ENCODE measurements around the gene ROR2. TPM values are rescaled to one million over a fixed set of nuclear protein-coding genes. Genes with fewer than 3 reads are reported as not detected.

ROR2 gene
- total RNA-seq, 1 donor from 2014 or later = 3.8 TPM

DNA sequence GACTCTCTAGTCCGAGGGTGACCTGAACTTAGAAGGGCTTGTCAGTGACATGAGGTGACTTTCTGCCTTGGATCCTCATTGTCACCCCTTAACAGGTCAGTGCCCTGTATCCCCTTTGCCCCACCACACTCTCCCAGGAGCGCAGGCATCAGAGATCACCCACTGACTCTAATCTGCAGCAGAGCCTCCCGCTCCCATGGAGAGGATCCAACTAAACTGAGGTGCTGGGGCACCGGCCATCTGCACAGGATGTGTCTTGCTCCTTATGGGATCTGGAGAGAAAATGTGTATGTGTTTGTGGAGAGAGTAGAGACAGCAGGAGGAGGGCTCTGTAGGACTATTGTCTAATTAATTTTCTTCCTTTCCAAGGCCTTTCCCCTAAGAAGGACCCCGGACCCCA is 213.7 kb downstream of the ROR2 start:
- H3K27ac ChIP-seq = no peak overlapping the region
- H3K9me3 ChIP-seq = no peaks in the 10 kb centered on the region
- H3K4me1 ChIP-seq = no peaks in the 10 kb centered on the region
- no peak overlapping the region for H3K4me3 ChIP-seq
- intact Hi-C loops (cut with DNase I) = no loop called here
- TF ChIP-seq, protein P1, sequence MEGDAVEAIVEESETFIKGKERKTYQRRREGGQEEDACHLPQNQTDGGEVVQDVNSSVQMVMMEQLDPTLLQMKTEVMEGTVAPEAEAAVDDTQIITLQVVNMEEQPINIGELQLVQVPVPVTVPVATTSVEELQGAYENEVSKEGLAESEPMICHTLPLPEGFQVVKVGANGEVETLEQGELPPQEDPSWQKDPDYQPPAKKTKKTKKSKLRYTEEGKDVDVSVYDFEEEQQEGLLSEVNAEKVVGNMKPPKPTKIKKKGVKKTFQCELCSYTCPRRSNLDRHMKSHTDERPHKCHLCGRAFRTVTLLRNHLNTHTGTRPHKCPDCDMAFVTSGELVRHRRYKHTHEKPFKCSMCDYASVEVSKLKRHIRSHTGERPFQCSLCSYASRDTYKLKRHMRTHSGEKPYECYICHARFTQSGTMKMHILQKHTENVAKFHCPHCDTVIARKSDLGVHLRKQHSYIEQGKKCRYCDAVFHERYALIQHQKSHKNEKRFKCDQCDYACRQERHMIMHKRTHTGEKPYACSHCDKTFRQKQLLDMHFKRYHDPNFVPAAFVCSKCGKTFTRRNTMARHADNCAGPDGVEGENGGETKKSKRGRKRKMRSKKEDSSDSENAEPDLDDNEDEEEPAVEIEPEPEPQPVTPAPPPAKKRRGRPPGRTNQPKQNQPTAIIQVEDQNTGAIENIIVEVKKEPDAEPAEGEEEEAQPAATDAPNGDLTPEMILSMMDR (IDR thresholded peaks at IDR 0.05) = no peak
- H3K36me3 ChIP-seq = no peaks in the 10 kb centered on the region
- DNase-seq (no peak), ATAC-seq (no peak)
- peaks cover 5% of the 10 kb centered on the region for H3K27me3 ChIP-seq (ENCODE audit: low read depth)

DNA sequence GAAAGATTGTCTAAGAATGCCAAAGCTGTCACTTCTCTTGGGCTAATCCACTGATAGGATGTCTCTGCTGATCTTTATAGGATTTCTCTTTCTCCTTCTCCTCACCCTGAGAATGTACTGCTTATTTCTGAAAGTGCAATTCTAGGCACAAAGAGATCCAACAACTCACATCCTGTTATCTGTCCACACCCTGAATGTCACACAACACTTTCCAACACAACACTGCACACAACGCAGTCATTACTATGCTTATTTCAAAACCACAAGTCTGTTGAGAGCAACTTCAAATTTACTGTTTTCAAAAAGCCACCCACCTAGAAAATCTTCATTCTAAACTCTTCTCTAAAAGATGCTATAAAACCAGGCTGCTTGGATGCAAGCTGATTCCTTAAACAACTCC is 215.0 kb downstream of the ROR2 start:
- TF ChIP-seq, protein P1 (IDR thresholded peaks at IDR 0.05) = no peak
- Histone ChIP-seq H3K27ac (no peak overlapping the region), H3K27me3 (ENCODE audit: low read depth) (peaks cover 5% of the 10 kb centered on the region), H3K4me3 (no peak overlapping the region), H3K36me3 (no peaks in the 10 kb centered on the region), H3K4me1 (no peaks in the 10 kb centered on the region), H3K9me3 (no peaks in the 10 kb centered on the region)
- ATAC-seq (no peak), DNase-seq (no peak)
- intact Hi-C loops (cut with DNase I) = no loop called here

DNA sequence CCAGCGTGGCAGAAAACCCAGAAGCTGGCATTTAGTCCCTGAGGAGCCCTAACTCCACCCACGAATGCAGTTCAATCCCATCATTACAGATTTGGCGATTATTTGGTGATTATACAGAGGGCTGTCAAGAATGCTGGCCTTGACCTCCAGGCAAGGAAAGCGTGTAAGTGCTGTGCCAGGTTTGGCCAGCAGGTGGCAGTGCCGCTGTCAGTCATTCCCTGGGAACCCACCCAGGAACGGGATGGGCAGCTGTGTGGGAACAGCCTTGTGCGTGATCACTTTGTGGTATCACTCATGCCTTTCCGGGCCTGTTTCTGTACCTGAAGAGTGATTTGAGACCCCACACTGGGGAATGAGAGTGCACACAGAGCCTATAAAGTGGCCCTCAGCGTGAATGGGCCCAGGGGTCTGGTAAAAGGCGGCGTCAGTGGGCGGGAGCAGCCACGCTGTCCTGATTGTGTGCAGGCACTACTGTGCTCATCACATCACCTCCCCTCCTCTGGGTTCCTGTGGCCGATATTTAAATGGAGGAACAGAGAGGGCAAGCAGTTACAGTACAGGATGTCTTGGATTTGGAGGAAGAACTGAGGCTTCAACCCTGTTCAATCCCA is 215.6 kb downstream of the ROR2 start:
- no peaks in the 10 kb centered on the region for H3K4me1 ChIP-seq
- H3K27ac ChIP-seq = no peak overlapping the region
- DNase-seq = peak; percentile 73
- TF ChIP-seq, protein P1 (IDR thresholded peaks at IDR 0.05) = peak; percentile 99
- peak; percentile 71 to 72 for ATAC-seq
- no peaks in the 10 kb centered on the region for H3K36me3 ChIP-seq
- no peaks in the 10 kb centered on the region for H3K9me3 ChIP-seq
- intact Hi-C loops (cut with DNase I) = no loop called here
- H3K27me3 ChIP-seq (ENCODE audit: low read depth) = peaks cover 5% of the 10 kb centered on the region
- H3K4me3 ChIP-seq = no peak overlapping the region

DNA sequence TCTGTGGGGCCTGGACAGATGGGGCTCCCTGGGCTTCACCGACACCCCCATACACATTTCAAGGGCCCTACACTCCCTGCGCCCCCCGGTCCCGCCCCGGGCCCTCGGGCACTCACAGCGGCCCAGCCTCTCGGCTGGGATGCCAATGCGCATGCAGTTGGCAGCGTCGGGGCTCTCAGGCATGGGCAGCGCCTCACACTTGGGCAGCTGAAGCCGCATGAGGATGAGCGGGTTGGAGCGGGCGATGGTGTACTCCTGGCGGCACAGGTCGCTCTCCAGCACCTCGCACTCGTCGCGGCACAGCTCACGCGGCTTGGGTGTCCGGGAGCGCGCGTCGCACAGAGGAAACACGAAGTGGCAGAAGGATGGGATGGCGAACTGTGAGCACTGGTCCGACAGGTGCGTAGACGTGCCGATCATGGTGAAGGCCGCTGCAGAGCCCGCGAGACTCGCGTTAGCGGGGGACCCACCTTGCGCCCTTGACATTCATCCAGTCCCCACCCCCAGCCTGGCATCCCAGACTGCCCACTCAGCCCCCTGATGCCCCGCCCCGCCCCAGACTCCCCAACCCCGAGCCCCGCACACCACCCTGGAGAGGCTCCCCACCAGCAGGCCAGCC is 216.9 kb downstream of the ROR2 start:
- ATAC-seq = peak in 1 of 2 donors; percentile 5
- Histone ChIP-seq H3K27me3 (ENCODE audit: low read depth) (peaks cover 5% of the 10 kb centered on the region), H3K4me3 (no peak overlapping the region), H3K36me3 (no peaks in the 10 kb centered on the region), H3K9me3 (no peaks in the 10 kb centered on the region), H3K4me1 (no peaks in the 10 kb centered on the region), H3K27ac (no peak overlapping the region)
- DNase-seq = no peak
- TF ChIP-seq, protein P1 (IDR thresholded peaks at IDR 0.05) = no peak
- intact Hi-C loops (cut with DNase I) = no loop called here

DNA sequence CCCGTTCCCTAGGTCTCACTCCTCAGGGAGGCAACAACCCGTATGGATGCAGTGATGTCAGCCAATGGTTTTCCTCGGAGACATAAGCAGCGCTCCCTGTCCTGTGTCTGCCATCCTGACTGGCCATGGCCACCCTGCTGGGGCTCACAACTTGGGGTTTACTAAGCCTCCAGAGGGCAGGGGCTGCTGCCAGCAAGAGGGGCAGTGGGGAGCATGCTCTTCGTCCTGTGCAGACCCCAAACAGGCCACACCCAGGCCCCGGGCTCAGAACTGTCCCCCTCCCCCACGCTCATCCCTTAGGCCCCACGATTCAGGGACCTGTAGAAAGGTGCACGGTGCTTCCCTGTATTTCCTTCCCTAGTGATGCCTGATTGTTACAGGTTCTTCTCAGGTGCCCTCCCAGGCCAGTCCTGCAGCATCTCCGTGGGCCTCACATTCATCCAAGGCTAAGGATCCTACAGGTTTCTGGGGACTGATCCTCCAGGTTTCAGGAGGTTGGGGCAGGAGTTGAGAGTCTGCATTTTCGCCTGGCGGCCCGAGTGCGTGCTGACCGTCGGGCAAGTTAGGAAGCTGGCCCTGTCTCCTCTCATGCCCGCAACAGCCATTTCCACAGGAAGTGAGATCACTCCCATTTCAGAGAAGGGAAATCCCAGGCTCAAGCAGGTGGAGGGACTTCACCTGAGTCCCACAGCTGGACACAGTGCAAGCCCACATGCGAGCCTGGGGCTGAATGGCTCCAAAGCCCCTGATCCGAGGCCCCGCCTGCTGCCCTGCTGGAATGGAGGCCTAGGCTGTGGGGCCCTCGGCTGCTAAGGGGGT is 217.6 kb downstream of the ROR2 start:
- Histone ChIP-seq H3K4me3 (no peak overlapping the region), H3K27ac (no peak overlapping the region), H3K27me3 (ENCODE audit: low read depth) (peaks cover 5% of the 10 kb centered on the region), H3K9me3 (no peaks in the 10 kb centered on the region), H3K4me1 (no peaks in the 10 kb centered on the region), H3K36me3 (no peaks in the 10 kb centered on the region)
- intact Hi-C loops (cut with DNase I) = no loop called here
- no peak for ATAC-seq
- TF ChIP-seq, protein P1 (IDR thresholded peaks at IDR 0.05) = no peak
- no peak for DNase-seq

Data from lower lobe of right lung (tissue), 2 donors.